ENCODE measurements around the gene STRIP1. TPM values are rescaled to one million over a fixed set of nuclear protein-coding genes. Genes with fewer than 3 reads are reported as not detected.

STRIP1 gene
- total and polyA plus RNA-seq, 10 of the 15 experiments (the other 5 are each of a cell fraction or from before 2014, with no cell fraction given), result 6.3 to 26.6 (median 18.0) TPM

GRCh38 chr1:110018396-110018795 lies 16.0 kb upstream of the STRIP1 start (continued):
- TF ChIP-seq ZBTB40 (IDR thresholded peaks at IDR 0.05; ENCODE audit: borderline replicate concordance), result no peak
- no peak for TF ChIP-seq POLR2A (IDR thresholded peaks at IDR 0.05; ENCODE audit: low read depth, low read length)
- no peak for TF ChIP-seq CHD4 (IDR thresholded peaks at IDR 0.05)
- no peak for TF ChIP-seq HCFC1 (IDR thresholded peaks at IDR 0.05; ENCODE audit: low read length)
- no peak for TF ChIP-seq STAT1 (conservative IDR thresholded peaks at IDR 0.05)
- TF ChIP-seq PKNOX1 (IDR thresholded peaks at IDR 0.05), result no peak
- TF ChIP-seq PRDM15 (CRISPR knock-in tag; IDR thresholded peaks at IDR 0.05), result no peak
- TF ChIP-seq DPF2 (IDR thresholded peaks at IDR 0.05), result no peak
- TF ChIP-seq MYB (IDR thresholded peaks at IDR 0.05; ENCODE audit: borderline replicate concordance, low read depth, low read length), result no peak
- TF ChIP-seq IKZF1 (conservative IDR thresholded peaks at IDR 0.05), result no peak
